HEK293 (cell line): ENCODE data around the gene CATSPER1.

Experiments
- CTCF ChIA-PET: fragments of 350-600 bp; formaldehyde crosslinking; extraction: SDS; loops from one replicate; lab custom pipeline; 2021; ENCODE audit warnings: antibody characterized with exemption; lab: Yijun Ruan, JAX
- POLR2A ChIA-PET: fragments of 300-600 bp; formaldehyde crosslinking; extraction: SDS; loops from one replicate; lab custom pipeline; 2020; ENCODE audit warnings: antibody characterized with exemption, inconsistent platforms; lab: Yijun Ruan, JAX
- H3K27ac ChIP-seq: fragments of 200-500 bp; sonication (Bioruptor generic); 2 replicates; pipeline ENCODE4 v1.5.1; 2014; ENCODE audit warnings: low read depth, low read length, control low read depth, inconsistent platforms; ENCODE audit errors: extremely low read depth
- H3K36me3 ChIP-seq, 2 experiments: fragments of 200-500 bp in 1 of 2; sonication (Bioruptor generic) in 1 of 2; 1 replicate in 1 of 2; 2 replicates in 1 of 2; pipeline ENCODE4 v1.5.1; 2014 to 2017; ENCODE audit warnings: inconsistent platforms in 2 of 2, low read length in 2 of 2; ENCODE audit not compliant: control insufficient read depth in 2 of 2, insufficient read depth in 1 of 2
- H3K4me1 ChIP-seq: fragments of 200-500 bp; sonication (Bioruptor generic); 2 replicates; pipeline ENCODE4 v1.5.1; 2014; ENCODE audit warnings: mild to moderate bottlenecking, low read length, inconsistent platforms; ENCODE audit not compliant: control insufficient read depth, insufficient read depth
- H3K4me3 ChIP-seq: 2 replicates; pipeline ENCODE4 v1.5.1; 2011; ENCODE audit warnings: low read depth, mild to moderate bottlenecking, control low read depth, low read length, moderate library complexity
- H3K9me3 ChIP-seq: fragments of 200-500 bp; sonication (Bioruptor generic); 2 replicates; pipeline ENCODE4 v1.5.1; 2014; ENCODE audit warnings: low read depth, low read length, inconsistent platforms; ENCODE audit not compliant: control insufficient read depth, insufficient read depth
- BCL11A ChIP-seq: fragments of 450-650 bp; formaldehyde crosslinking; IDR thresholded peaks from 2 replicates; pipeline ENCODE4 v1.5.1; 2016; ENCODE audit warnings: low read depth, missing biosample characterization, missing genetic modification characterization
- SALL2 ChIP-seq: fragments of 450-650 bp; formaldehyde crosslinking; IDR thresholded peaks from 2 replicates; pipeline ENCODE4 v1.5.0; 2017; ENCODE audit warnings: missing biosample characterization, mild to moderate bottlenecking, missing genetic modification characterization, borderline replicate concordance
- SCRT1 ChIP-seq: fragments of 450-650 bp; formaldehyde crosslinking; IDR thresholded peaks from 2 replicates; pipeline ENCODE4 v1.5.1; 2016; ENCODE audit warnings: missing biosample characterization, missing genetic modification characterization, borderline replicate concordance
- ZBTB21 ChIP-seq: fragments of 450-650 bp; formaldehyde crosslinking; IDR thresholded peaks from 2 replicates; pipeline ENCODE4 v1.5.1; 2017; ENCODE audit warnings: missing biosample characterization, missing genetic modification characterization
- ZEB2 ChIP-seq: fragments of 450-650 bp; formaldehyde crosslinking; IDR thresholded peaks from 2 replicates; pipeline ENCODE4 v1.5.1; 2016; ENCODE audit warnings: missing biosample characterization, missing genetic modification characterization
- ZFHX2 ChIP-seq: fragments of 450-650 bp; formaldehyde crosslinking; conservative IDR thresholded peaks from 2 replicates; pipeline ENCODE4 v1.5.1; 2016; ENCODE audit warnings: missing biosample characterization, missing genetic modification characterization
- ZFP37 ChIP-seq: fragments of 450-650 bp; formaldehyde crosslinking; IDR thresholded peaks from 2 replicates; pipeline ENCODE4 v1.5.1; 2016; ENCODE audit warnings: missing biosample characterization, missing genetic modification characterization
- ZNF10 ChIP-seq: fragments of 450-650 bp; formaldehyde crosslinking; IDR thresholded peaks from 2 replicates; pipeline ENCODE4 v1.5.1; 2017; ENCODE audit warnings: missing biosample characterization, missing genetic modification characterization
- ZNF112 ChIP-seq: fragments of 450-650 bp; formaldehyde crosslinking; IDR thresholded peaks from 2 replicates; pipeline ENCODE4 v1.5.0; 2017; ENCODE audit warnings: missing biosample characterization, missing genetic modification characterization
- ZNF133 ChIP-seq: fragments of 450-650 bp; formaldehyde crosslinking; IDR thresholded peaks from 2 replicates; pipeline ENCODE4 v1.5.1; 2016; ENCODE audit warnings: missing biosample characterization, missing genetic modification characterization
- ZNF16 ChIP-seq: fragments of 450-650 bp; formaldehyde crosslinking; IDR thresholded peaks from 2 replicates; pipeline ENCODE4 v1.5.1; 2016; ENCODE audit warnings: low read depth, missing biosample characterization, missing genetic modification characterization
- ZNF169 ChIP-seq: fragments of 450-650 bp; formaldehyde crosslinking; IDR thresholded peaks from 2 replicates; pipeline ENCODE4 v1.5.1; 2016; ENCODE audit warnings: missing biosample characterization, missing genetic modification characterization
- ZNF221 ChIP-seq: fragments of 450-650 bp; formaldehyde crosslinking; IDR thresholded peaks from 2 replicates; pipeline ENCODE4 v1.5.1; 2017; ENCODE audit warnings: missing biosample characterization, missing genetic modification characterization, borderline replicate concordance
- ZNF311 ChIP-seq: fragments of 450-650 bp; formaldehyde crosslinking; IDR thresholded peaks from 2 replicates; pipeline ENCODE4 v1.5.1; 2017; ENCODE audit warnings: missing biosample characterization, missing genetic modification characterization, borderline replicate concordance
- ZNF335 ChIP-seq: fragments of 450-650 bp; formaldehyde crosslinking; conservative IDR thresholded peaks from 2 replicates; pipeline ENCODE4 v1.5.1; 2016; ENCODE audit warnings: missing biosample characterization, missing genetic modification characterization
- ZNF394 ChIP-seq: fragments of 450-650 bp; formaldehyde crosslinking; IDR thresholded peaks from 2 replicates; pipeline ENCODE4 v1.5.1; 2016; ENCODE audit warnings: missing biosample characterization, missing genetic modification characterization, mild to moderate bottlenecking, moderate library complexity, borderline replicate concordance
- ZNF623 ChIP-seq: fragments of 450-650 bp; formaldehyde crosslinking; IDR thresholded peaks from 2 replicates; pipeline ENCODE4 v1.5.1; 2016; ENCODE audit warnings: missing biosample characterization, missing genetic modification characterization
- ZSCAN23 ChIP-seq: fragments of 450-650 bp; formaldehyde crosslinking; IDR thresholded peaks from 2 replicates; pipeline ENCODE4 v1.5.1; 2016; ENCODE audit warnings: missing biosample characterization, missing genetic modification characterization
- TF ChIP-seq, protein P1 (sequence below): fragments of 450-650 bp; formaldehyde crosslinking; IDR thresholded peaks from 2 replicates; pipeline ENCODE4 v1.5.1; 2017; ENCODE audit warnings: missing biosample characterization, missing genetic modification characterization
- TF ChIP-seq, protein P2 (sequence below): fragments of 450-650 bp; formaldehyde crosslinking; IDR thresholded peaks from 2 replicates; pipeline ENCODE4 v1.5.1; 2016; ENCODE audit warnings: missing biosample characterization, missing genetic modification characterization, low read depth
- TF ChIP-seq, protein P3 (sequence below): fragments of 450-650 bp; formaldehyde crosslinking; conservative IDR thresholded peaks from 2 replicates; pipeline ENCODE4 v1.5.1; 2016; ENCODE audit warnings: low read depth, missing biosample characterization, missing genetic modification characterization
- TF ChIP-seq, protein P4 (sequence below): fragments of 450-650 bp; formaldehyde crosslinking; IDR thresholded peaks from 2 replicates; pipeline ENCODE4 v1.5.1; 2016; ENCODE audit warnings: missing biosample characterization, missing genetic modification characterization

CATSPER1 gene

DNA sequence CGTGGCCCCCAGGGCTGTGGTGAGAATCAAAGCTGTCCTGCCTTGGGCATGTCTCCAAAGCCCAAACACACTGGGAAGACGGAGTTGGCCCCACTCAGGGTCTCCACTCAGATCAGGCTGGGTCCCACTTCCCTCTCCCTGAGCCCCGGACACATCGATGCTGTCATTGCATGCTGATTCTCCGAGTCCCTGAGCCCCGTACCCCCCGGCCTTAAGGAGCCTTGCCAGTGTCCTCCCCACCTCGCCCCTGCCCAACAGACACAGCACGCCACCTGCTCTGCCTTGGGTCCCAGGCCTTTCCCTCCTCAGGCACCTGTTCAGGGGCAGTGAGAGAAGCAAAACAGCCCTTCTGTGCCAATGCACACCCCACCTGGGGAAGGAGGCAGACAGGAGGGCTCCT, 38.9 kb downstream of the CATSPER1 start:
- ChIA-PET CTCF (interaction anchor here (1.6 to 7.2 kb wide), 3 partner anchors 97 to 276 kb away, joined by 9 to 59 read pairs (median 10); partner anchors contain the start of genes CCDC85B and KAT5), POLR2A (interaction anchor here (1.0 kb wide), 1 partner anchor 99 kb away, joined by 3 read pairs; no protein-coding TSS in a partner anchor)
- Histone ChIP-seq H3K36me3 (peaks cover 0 to 4% of the 10 kb centered on the region in 2 experiments; a peak in 1 of 3 replicates), H3K27ac (no peak overlapping the region), H3K4me3 (no peak overlapping the region), H3K4me1 (no peaks in the 10 kb centered on the region), H3K9me3 (no peaks in the 10 kb centered on the region)
- no peak for TF ChIP-seq ZNF133 (tag by site-specific recombination)

DNA sequence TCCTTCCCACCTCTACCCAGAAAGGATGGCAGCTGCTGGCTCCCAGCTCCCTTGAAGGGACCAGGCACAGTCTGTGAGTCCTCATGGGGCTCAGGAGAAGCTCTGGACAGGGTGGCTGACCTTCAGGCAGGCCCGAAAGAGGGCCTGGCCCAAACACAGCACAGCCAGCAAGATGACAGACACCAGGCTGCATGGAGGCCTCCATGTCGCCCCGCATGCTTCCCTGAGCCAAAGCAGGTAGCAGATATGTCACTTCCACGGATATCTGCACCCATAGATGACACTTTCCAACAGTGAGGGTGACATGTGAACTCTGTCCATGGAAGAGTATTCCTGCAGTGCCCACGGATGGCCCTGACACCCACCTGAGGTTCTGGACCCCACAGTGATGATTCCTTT, 42.7 kb downstream of the CATSPER1 start:
- Histone ChIP-seq H3K9me3 (no peaks in the 10 kb centered on the region), H3K4me3 (no peak overlapping the region), H3K27ac (no peak overlapping the region), H3K36me3 (peaks cover 0 to 10% of the 10 kb centered on the region in 2 experiments; a peak in 1 of 3 replicates), H3K4me1 (no peaks in the 10 kb centered on the region)
- CTCF ChIA-PET: interaction anchor here (2.2 to 2.5 kb wide), 2 partner anchors 96 to 98 kb away, joined by 8 read pairs; partner anchors contain the start of gene FIBP
- POLR2A ChIA-PET: no interaction called here
- TF ChIP-seq, protein P1, sequence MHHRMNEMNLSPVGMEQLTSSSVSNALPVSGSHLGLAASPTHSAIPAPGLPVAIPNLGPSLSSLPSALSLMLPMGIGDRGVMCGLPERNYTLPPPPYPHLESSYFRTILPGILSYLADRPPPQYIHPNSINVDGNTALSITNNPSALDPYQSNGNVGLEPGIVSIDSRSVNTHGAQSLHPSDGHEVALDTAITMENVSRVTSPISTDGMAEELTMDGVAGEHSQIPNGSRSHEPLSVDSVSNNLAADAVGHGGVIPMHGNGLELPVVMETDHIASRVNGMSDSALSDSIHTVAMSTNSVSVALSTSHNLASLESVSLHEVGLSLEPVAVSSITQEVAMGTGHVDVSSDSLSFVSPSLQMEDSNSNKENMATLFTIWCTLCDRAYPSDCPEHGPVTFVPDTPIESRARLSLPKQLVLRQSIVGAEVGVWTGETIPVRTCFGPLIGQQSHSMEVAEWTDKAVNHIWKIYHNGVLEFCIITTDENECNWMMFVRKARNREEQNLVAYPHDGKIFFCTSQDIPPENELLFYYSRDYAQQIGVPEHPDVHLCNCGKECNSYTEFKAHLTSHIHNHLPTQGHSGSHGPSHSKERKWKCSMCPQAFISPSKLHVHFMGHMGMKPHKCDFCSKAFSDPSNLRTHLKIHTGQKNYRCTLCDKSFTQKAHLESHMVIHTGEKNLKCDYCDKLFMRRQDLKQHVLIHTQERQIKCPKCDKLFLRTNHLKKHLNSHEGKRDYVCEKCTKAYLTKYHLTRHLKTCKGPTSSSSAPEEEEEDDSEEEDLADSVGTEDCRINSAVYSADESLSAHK (tag by site-specific recombination): no peak
- TF ChIP-seq SCRT1 (tag by site-specific recombination) (no peak), ZNF311 (tag by site-specific recombination) (no peak), SALL2 (tag by site-specific recombination) (no peak), ZNF16 (no peak), ZNF623 (no peak), ZNF10 (tag by site-specific recombination) (no peak), ZBTB21 (tag by site-specific recombination) (no peak), ZFP37 (tag by site-specific recombination) (no peak)
- TF ChIP-seq, protein P2, sequence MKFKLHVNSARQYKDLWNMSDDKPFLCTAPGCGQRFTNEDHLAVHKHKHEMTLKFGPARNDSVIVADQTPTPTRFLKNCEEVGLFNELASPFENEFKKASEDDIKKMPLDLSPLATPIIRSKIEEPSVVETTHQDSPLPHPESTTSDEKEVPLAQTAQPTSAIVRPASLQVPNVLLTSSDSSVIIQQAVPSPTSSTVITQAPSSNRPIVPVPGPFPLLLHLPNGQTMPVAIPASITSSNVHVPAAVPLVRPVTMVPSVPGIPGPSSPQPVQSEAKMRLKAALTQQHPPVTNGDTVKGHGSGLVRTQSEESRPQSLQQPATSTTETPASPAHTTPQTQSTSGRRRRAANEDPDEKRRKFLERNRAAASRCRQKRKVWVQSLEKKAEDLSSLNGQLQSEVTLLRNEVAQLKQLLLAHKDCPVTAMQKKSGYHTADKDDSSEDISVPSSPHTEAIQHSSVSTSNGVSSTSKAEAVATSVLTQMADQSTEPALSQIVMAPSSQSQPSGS (tag by site-specific recombination): no peak
- TF ChIP-seq, protein P3, sequence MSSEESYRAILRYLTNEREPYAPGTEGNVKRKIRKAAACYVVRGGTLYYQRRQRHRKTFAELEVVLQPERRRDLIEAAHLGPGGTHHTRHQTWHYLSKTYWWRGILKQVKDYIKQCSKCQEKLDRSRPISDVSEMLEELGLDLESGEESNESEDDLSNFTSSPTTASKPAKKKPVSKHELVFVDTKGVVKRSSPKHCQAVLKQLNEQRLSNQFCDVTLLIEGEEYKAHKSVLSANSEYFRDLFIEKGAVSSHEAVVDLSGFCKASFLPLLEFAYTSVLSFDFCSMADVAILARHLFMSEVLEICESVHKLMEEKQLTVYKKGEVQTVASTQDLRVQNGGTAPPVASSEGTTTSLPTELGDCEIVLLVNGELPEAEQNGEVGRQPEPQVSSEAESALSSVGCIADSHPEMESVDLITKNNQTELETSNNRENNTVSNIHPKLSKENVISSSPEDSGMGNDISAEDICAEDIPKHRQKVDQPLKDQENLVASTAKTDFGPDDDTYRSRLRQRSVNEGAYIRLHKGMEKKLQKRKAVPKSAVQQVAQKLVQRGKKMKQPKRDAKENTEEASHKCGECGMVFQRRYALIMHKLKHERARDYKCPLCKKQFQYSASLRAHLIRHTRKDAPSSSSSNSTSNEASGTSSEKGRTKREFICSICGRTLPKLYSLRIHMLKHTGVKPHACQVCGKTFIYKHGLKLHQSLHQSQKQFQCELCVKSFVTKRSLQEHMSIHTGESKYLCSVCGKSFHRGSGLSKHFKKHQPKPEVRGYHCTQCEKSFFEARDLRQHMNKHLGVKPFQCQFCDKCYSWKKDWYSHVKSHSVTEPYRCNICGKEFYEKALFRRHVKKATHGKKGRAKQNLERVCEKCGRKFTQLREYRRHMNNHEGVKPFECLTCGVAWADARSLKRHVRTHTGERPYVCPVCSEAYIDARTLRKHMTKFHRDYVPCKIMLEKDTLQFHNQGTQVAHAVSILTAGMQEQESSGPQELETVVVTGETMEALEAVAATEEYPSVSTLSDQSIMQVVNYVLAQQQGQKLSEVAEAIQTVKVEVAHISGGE (tag by site-specific recombination): no peak

DNA sequence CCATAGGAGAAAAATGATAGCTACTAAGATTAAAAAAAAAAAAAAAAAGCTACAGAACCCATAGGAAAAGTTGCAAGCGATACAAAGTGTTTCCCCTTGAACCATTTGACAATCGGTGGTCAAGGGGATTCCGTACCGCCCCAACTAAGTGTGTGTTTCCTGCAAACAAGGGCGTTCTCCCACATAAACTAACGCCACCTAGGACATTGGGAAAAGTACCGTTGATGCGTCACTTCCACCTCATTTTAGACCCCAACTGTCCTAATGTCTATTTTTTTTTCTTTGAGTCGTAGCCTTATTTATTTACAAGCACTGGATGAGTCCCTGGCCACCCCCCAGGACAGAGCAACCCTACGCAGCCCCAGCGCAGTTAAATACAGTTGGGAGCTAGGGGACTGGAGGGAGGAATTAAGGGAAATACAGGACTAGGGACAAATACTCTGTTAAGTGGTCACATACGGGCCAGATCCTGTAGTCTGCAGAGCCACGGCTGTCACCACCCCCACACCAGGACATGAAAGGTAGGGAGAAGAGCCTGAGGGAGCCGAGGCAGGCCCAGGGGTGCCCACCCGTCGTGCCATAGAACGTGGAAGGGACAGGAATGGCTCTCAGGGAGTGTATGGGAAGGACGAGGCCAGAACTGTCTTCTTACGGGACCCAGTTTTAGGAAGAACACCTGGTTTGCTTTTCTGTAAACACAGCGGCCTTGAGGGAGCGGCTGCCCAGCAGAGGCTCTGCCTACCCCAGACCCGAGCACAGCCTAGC, 43.3 kb downstream of the CATSPER1 start:
- H3K36me3 ChIP-seq: peaks cover 0 to 16% of the 10 kb centered on the region in 2 experiments; a peak in 1 of 3 replicates
- no peak overlapping the region for H3K4me3 ChIP-seq
- no peaks in the 10 kb centered on the region for H3K4me1 ChIP-seq
- ChIA-PET CTCF (interaction anchor here (2.2 kb wide), 1 partner anchor 98 kb away, joined by 8 read pairs; no protein-coding TSS in a partner anchor), POLR2A (interaction anchor here (0.6 kb wide), 1 partner anchor 112 kb away, joined by 3 read pairs; no protein-coding TSS in a partner anchor)
- no peak overlapping the region for H3K27ac ChIP-seq
- H3K9me3 ChIP-seq: no peaks in the 10 kb centered on the region
- TF ChIP-seq ZNF169: no peak
- no peak for TF ChIP-seq ZSCAN23 (tag by site-specific recombination)
- no peak for TF ChIP-seq ZFHX2 (tag by site-specific recombination)
- TF ChIP-seq ZNF335: no peak
- no peak for TF ChIP-seq ZEB2 (tag by site-specific recombination)
- no peak for TF ChIP-seq ZNF112 (tag by site-specific recombination)
- TF ChIP-seq, protein P4, sequence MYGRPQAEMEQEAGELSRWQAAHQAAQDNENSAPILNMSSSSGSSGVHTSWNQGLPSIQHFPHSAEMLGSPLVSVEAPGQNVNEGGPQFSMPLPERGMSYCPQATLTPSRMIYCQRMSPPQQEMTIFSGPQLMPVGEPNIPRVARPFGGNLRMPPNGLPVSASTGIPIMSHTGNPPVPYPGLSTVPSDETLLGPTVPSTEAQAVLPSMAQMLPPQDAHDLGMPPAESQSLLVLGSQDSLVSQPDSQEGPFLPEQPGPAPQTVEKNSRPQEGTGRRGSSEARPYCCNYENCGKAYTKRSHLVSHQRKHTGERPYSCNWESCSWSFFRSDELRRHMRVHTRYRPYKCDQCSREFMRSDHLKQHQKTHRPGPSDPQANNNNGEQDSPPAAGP (tag by site-specific recombination): no peak
- TF ChIP-seq ZNF221 (tag by site-specific recombination): no peak
- no peak for TF ChIP-seq ZNF394 (tag by site-specific recombination)
- no peak for TF ChIP-seq BCL11A
